ENCODE data around the gene COL6A3.
A peak's percentile ranks its signal among the peaks of the same experiment; 100 is the strongest.

COL6A3 gene

DNA sequence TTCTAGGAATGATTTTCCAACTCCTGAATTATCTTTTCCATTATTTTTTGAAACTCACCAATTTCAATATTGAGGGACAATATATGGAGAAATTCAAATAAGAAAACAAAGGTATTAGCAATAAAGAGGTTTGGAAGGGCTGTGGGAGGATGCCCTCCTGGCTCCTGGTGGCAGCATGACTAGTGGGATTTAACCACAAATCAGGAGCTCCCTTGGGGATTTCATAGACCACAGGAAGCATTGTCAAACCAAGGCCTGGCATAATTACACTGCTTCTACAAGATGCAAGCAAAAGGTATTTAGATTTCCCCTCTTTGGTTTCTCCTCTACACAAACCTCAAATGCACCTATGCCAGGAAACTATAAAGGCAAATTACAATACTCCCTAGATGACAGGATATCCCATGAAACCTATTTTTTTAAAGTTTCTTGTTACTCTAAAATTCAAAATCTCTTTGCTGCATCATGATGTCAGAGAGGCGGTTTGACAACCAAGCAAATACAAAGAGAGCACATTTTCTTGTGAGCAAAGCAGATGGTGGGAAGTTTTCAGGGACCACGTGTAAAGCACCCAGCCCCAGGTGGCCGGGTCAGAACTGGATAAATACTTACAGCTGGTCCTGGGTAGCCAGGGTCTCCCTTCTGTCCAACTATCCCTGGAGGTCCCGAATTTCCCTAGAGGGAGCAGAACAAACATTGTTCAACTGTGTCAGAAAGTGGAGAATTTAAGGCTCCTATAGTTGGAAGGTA, 67.9 kb downstream of the COL6A3 start:
- DNase-seq: no peak

DNA sequence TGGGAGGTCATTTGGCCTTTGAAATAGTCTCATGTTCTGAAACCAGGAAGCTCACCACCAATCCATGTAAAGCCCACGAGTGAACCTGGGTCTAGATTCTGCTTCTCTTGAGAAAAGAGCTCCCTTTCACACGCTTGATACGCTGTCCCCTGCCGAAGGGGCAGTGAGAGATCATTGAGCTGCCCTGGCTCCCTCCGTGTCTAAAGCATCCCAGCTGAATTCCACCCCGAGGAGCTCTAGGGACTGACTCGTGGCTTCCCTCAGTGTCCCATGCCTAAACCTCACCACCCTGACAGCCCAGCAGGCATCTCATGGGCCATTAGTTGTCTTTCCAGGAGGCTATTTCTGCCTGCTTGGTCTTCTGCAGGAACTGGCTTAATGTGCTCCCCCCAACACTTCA, 68.6 kb downstream of the COL6A3 start:
- no peak for DNase-seq

DNA sequence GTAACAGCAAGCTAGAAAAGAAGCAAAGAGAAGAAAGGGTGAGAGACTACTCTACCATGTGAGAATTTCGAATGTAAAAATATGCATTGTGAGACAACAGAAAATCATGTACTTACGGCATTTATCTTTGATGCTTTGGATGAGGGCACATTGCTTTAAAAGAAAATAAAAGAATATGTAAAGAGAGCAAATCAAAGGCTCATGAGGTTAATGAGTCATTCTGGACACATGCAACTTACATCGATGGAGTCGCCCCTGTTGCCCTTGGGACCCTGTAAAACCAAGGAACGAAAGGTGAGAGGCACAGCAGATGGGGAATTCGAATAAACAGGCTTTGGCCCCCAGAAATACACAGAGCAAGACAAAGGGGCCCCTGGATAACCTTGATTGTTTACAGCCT, 69.0 kb downstream of the COL6A3 start:
- DNase-seq: no peak

DNA sequence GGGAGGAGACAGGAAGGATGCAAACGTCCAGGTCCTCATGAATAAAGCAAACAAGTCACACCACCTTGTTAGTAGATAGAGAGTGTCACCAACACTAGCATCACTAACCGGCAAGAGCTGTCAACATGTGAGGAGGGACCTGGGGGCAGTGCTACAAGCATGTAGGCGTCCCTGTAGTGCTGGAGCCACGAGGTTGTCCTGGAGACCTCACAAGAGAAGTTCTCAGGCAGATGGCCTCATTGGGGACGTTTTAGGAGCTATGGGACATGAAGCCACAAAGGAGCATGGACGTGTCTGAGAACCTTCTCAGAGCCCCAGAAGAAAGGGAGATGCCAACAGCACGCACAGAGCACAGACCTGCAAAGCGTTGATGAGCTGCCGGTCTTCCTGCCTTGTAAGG, 70.0 kb downstream of the COL6A3 start:
- no peak for DNase-seq

DNA sequence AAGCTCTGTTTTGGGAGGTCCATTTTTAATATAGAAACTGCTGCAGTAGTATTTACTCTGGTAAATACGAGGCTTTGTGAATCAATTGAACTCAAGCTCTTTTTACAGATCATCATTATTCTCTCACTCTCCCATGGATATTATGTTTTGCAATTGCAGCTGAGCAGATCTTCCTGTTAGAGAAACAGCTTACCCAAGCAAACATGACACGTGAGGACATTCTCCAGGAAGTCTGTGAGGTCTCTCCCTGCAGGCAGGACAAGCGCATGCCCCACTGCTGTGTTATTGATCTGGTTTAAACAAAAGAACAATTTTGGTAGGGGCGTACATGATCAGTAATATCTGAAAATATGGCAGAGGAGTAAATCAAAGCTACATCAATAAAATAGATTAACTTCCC, 72.1 kb downstream of the COL6A3 start:
- DNase-seq: no peak

DNA sequence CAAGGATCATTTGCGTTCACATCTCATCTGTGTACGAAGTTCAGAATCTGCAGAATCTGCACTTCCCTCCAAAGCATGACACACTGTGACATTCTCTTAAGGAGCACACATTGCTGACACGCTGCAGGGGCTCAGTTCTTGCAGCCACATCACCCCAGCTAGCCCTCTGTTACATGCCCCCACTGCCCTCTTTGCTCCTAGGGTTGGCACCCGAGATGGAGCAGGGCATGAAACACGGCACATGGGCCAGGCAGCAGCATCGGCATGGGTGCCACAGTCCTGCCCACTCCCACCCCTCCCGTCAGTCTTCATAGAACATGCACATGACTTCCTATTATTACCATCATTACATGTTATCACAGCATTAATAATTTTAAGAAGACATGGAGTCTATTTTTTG, 76.4 kb downstream of the COL6A3 start:
- no peak for DNase-seq

DNA sequence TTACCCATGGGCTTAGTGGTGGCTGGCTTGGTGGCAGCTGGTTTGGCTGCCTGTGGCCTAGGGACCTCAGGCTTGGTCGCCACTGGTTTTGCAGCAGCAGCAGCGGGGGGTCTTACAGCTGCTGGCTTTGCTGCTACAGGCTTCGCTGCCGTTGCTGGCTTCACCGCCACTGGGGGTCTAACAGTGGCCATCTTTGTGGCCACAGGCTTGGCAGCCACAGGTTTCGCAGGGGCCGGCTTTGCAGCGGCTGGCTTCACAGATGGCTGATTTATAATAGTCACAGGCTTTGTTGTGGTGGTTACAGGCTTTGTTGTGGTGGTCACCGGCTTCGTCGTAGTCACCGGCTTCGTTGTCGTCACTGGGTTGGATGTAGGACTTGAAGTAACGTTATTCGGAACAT, 77.8 kb downstream of the COL6A3 start:
- DNase-seq: no peak

DNA sequence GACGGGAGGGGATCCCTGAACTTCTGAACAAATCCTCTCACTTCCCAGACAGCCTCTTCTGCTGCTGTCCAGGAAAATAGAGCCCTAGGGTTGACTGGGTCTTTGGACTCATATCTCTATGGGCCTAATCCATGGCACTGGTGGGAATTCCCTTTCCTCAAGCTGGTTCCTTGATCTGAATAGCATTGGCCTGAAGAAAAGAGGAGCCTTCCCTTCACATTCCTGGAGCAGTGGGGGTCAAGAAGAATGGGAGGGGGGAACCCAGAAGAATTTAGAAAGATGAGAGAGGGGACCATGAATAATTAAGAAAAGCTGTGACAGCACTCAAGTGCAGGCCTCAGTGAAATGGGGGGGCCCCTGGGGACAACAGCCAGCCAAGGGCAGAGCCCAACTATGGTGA, 80.2 kb downstream of the COL6A3 start:
- no peak for DNase-seq

DNA sequence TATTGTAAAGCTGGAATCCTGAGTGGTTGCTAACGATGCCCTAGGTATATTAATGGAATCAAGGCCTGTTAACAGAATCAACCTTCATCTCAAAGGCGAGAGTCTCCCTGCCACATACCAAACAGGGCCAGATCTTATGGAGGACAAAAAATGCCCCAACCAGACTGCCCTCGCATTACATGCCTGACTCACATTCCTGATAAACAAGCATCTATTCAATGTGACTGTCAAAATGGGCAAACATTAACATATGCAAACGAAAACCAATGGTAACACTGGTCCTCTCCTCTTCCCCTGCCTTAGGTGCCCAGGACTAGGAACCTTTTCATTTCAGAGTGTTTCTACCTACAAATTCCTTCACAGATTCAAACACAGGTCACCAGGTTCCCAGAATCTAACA, 83.4 kb downstream of the COL6A3 start:
- no peak for DNase-seq

DNA sequence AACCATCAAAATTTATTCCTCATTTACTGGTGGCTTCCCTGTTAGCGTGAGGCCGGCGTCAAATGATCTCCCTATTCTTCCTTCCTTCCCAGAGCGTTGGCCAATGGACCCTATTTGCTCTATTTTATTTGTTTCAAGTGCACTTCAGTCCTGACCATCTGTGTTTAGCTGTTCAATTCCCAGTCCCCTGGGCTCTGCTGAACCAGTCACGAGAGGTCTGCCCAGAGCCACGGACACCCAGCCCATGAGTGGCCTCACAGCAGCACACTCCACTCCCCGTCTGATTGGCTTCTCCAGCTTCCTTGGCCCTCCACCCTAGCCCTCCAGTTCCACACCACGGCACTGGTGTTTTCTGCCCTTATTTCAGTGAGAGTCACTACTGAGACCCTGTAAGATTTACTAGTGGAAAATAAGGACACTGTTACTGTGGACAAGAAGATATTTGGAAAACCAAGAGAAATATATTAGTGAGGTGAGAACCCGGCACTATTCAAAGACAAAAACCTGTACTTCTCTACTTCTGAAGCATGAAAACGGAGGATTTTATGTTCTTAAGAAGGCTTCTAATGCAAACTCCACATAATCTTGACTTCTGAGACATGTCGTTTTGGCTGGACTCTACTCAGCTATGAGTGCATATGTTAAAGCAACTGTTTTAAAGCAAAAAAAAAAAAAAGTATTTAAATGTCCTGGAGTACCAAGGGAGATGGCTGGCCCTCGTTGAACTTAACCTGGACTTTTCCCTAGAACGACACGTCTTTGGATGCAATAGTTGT, 86.6 kb downstream of the COL6A3 start:
- DNase-seq: no peak

DNA sequence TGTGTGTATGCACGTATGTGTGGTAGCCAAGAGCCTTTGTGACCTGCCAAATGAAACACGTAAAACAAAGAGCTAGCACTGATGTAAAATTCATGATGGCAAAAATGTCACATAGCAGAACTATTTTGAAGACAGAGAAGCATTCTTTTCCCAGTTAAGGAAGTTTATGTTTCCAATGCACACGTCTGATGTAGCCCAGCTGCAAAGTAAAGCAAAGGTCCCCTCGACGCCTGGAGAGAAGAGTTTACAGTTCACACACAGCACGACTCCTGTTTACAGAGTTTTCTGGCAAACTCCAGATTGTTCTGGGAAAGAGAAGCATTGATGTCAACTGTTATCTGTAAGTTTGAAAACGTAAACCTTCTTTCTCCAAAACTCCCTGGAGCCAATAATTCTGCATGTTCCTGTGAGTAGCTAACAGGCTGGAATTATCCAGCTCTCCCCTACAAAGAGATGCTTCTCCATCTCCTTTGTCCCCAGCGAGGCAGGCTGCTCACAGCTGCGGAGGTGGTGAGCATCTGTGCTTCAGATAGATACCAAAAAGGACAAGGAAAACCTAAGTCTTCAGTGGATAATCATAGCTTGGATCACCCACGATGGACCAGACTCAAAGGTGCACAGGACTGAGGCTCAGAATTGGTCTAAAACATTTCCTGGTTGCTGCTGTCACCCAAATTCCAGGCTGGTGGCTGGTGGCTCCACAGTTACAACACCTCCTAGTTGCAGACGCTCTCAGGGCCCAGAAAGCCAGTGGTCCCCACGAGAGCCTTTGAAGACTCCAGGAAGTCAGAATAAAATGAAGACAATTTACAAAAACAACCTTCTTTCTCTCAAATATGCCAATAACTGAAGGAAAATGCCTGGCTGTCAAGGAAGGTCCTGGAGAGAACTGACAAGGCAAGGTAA, 87.4 kb downstream of the COL6A3 start:
- DNase-seq: no peak

DNA sequence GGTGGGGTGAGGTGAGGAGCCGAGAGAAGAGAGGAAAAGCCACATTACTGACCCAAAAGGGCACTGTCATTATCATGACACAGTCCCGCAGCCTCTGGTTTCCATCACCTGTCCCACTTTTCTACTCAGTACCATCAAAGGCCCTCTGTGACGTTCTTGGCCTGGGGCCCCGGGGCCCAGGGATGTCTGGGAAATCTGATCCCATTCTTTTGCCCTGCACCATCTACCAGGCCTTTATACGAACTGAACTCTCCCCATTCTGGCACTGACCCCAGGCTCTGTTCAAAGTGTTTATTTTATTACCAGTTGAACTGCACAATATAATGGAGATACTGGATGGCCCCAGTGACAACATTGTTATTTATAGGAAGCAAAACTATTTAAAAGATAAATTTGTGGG, 89.1 kb downstream of the COL6A3 start:
- no peak for DNase-seq

DNA sequence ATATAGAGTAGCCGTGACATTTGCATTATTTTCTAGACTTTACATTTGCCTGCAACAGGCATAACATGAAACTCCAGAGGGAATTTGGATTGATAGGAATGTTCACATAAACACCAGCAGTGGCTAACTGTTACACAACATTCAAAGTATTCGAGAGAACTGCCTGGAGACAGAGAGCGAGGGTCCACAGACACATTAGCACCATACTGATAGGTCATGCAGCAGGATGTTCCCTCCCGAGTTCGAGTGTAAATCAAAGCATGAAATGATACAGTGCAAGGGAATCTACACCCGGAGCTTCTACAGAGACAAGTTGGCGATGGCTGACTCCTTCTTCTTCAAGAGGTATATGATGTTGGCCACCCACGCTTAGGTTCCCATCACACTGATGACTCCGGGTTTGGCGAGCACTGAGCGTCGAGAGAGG, 89.5 kb downstream of the COL6A3 start:
- DNase-seq: no peak

DNA sequence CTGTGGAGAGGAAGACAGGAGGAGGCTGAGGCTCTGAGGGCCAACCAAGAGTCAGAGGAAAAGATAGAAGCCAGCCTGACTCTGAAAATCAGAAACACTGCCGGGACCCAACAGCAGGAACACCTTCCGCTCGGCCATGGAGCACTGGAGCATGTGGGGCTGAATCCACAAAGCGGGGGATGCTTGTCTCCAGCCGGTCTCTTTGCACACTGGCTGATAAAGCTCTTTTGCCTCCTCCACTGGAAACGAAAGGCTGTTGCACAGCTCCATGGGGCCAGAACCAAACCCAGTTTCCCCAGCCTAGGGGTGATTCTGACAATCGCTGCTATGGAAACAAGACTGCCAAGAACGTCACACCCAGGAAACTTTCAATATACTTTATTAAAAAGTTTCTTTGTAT, 90.3 kb downstream of the COL6A3 start:
- no peak for DNase-seq

DNA sequence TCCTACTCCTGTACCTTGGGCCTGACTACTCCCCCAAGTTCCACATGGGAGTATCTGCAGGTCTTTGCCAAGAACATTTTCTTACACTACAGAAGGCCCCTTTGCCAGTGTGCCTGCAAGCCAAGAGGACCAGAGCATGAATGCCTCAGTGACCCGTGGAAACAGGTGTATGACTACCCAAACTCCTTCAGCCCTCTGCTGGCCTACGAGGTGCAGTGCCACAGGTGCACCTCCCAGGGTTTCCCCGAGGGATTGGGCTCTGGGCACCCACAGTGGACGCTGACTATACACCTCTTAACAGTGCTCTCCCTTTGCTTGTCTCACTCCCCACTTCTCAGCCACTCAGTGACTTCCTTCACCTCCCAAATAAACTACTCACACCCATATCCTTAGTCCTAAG, 91.4 kb downstream of the COL6A3 start:
- DNase-seq: no peak

DNA sequence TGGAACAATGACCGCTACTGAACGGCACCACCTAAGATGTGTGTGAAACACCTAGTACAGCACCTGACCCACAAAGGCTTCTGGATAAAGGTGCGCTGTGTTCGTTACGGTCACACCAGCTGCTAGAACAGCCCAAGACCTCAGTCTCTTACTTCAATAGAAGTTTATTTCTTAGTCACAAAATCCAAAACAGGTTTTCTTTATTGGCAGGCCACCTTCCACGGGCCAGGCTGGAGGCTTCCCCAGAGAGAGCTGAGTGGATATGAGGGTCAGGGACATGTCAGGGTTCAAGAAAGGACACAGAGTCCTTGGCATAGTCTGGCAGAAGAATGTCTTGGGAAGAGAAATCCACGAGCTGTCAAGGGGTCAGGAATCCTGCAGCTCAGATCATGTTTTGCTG, 92.2 kb downstream of the COL6A3 start:
- no peak for DNase-seq

DNA sequence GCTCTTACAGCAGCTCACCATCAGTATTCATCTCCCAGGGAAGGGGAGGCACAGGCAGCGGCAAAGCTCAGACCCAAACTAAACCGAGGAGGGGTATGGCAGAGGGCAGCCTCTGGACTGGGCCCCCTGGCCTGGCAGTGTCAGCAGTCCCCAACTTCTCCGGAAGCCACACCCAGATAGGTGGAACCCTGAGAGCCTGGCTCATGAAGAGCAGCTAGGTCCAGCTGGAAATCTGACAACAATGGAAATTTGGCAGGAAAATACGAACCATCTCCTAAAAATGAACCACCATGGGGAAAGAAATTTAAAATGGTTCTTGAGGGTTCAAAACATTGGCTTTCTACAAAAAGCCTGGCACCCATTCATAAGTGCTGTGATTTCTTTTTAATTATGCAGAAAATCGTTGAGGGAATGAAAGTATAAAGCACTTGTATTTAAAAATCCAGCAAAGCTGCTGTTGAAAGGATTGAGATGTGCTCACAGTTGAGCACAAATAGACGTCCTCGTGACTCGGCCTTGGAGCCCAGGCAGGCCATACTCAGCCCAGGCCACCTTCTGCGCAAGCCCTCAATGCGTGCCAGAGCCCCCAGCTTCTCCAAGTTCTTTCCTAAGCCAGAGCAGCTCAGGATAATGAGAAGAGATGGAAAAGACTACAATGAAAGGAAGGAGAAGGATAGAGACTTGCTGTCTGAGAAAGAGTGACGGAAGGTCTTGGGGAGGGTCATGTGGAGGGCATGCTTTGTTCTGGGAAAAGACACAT, 93.0 kb downstream of the COL6A3 start:
- DNase-seq: no peak

DNA sequence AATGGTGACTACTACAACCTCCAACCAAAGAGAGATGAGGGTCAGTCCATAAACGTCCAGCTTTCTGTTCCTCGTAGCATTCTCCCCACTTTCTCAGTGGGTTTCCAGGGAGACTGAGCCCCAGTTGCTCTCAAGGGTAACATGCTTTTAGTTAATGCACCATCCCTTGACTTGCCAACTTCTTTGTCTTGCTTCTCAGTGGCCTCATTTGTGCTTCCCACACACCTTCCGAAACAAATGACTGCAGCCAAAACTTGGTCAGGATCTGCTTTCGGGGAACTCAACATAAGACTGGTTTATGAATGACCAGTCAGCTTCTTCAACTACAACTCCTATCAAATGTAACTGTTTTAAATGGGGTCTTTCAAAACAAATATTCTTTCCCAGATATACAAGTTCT, 94.1 kb downstream of the COL6A3 start:
- DNase-seq: no peak

DNA sequence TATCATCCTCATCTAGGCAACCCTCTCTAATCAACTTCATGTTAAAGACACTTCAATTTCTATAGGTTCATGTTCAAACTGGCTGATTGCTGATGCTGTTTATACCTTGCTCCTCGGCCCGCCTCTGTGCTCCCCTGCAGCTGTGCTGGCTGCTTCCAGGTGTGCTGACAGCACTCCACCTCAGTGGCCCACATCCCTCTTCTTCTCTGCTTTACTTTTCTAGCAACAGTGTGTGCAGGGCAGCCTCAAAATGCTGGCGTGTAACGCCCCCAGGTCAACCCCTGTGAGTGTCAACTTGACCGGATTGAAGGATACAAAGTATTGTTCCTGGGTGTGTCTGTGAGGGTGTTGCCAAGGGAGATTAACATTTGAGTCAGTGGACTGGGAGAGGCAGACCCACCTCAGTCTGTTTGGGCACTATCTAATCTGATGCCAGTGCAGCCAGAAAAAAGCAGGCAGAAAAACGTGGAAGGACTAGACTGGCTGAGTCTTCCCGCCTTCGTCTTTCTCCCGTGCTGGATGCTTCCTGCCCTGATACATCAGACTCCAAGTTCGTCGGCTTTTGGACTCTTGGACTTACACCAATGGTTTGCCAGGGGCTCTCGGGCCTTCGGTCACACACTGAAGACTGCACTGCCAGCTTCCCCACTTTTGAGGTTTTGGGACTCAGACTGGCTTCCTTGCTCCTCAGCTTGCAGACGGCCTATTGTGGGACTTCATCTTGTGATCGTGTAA, 94.7 kb downstream of the COL6A3 start:
- DNase-seq: no peak

DNA sequence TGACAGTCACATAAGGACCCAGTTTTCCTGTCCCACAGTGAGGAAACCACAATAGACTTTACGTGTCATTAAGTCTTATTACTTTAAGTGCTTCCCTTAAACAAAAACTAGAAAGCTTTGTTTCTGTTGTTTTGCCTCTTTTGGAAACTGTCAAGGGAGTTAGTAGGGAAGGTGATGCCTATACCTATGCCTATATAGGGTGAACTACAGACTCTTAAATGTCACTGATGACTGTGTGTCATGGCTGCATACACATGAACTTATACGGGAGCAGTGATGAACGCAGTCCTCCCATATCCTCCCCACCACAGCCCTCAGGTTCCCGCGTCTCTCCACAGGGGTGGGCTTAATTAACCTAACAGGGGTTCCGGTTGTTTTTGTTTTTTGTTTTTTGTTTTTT, 97.6 kb downstream of the COL6A3 start:
- no peak for DNase-seq

DNA sequence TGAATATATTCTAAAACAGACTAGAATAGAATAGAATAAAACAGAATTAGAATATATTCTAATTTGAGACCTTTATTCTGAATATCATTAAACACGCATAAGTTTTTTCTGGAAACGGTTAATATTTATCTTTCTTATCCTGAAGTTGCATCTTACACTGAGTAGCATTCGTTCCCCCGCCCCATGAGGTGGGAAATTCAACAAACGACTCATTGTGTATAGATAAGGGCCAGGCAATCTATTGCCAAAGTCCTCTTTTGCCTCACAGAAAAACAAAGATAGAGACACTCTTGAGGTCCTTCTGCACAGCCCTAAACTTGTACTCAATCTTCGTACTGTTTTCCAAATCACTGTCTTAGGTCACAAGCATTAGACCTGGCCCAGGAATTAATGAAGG, 98.1 kb downstream of the COL6A3 start:
- no peak for DNase-seq

DNA sequence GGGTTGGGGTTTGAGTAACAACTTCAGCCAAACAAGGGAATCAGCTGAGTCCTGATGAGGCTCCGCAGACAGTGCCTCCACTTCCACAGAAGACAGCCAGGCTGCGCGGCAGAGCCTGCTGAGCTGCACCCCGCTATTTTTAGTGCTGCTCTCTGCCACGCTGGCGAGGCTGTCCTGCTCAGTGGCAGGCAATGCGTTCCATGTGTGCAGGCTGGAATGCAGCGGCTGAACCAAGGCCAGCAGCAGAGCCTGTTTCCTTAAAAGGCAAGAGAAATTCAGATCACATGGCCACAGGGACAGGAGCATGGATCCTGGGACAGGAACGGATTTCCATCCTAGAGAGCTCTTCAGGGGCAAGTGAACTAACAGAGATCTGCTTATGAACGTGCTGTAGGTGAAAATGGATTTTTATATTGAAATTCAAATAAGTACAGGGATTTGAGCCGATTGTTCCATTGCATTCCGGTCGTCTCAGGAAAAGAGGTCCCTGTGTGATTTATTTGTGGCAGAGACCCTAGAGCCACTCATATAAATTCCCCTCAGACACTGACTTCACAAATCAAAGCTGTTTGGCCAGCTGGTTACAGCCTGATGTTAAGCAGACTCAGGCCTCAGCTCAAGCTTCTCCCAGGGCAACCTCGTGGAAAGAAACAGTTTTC, 98.7 kb downstream of the COL6A3 start:
- DNase-seq: peak; percentile 88
